SK-N-MC (cell line): ENCODE results near the gene NKD2.

ENCODE experiments used
- DNase-seq: peaks from one replicate; pipeline ENCODE4 v3.0.0-alpha.2; 2011; ENCODE audit warnings: low read depth, low spot score
- H3K27ac ChIP-seq: fragments of 200-600 bp; sonication (generic); 2 replicates; pipeline ENCODE4 v1.5.1; 2016; ENCODE audit warnings: mixed run types
- H3K36me3 ChIP-seq: fragments of 200-600 bp; sonication (generic); 2 replicates; pipeline ENCODE4 v1.6.1; 2017; ENCODE audit warnings: antibody characterized with exemption, low read length, mixed read lengths; ENCODE audit not compliant: insufficient read depth
- H3K4me3 ChIP-seq: fragments of 200-600 bp; sonication (generic); 2 replicates; pipeline ENCODE4 v1.5.1; 2016
- H3K9ac ChIP-seq: fragments of 200-600 bp; sonication (generic); 2 replicates; pipeline ENCODE4 v1.8.0; 2017; ENCODE audit warnings: mixed run types, mixed read lengths; ENCODE audit not compliant: insufficient read length
- H3K9me3 ChIP-seq: fragments of 200-600 bp; sonication (generic); 2 replicates; pipeline ENCODE4 v1.6.1; 2017; ENCODE audit warnings: low read depth, mild to moderate bottlenecking, antibody characterized with exemption, low read length, moderate library complexity, mixed read lengths
- EZH2 ChIP-seq: fragments of 200-600 bp; sonication (generic); IDR thresholded peaks from one replicate; pipeline ENCODE4 v1.6.1; 2017; ENCODE audit warnings: antibody characterized with exemption
- FOXP2 ChIP-seq: optimal IDR thresholded peaks from 2 replicates; pipeline ENCODE3; 2011; ENCODE audit warnings: mild to moderate bottlenecking, moderate library complexity; ENCODE audit not compliant: insufficient read depth; ENCODE audit errors: extremely low read length, control extremely low read depth
- POLR2AphosphoS5 ChIP-seq: IDR thresholded peaks from 2 replicates; pipeline ENCODE4 v1.6.1; 2012; ENCODE audit warnings: mild to moderate bottlenecking, low read depth, low read length, borderline replicate concordance

The NKD2 gene

DNA sequence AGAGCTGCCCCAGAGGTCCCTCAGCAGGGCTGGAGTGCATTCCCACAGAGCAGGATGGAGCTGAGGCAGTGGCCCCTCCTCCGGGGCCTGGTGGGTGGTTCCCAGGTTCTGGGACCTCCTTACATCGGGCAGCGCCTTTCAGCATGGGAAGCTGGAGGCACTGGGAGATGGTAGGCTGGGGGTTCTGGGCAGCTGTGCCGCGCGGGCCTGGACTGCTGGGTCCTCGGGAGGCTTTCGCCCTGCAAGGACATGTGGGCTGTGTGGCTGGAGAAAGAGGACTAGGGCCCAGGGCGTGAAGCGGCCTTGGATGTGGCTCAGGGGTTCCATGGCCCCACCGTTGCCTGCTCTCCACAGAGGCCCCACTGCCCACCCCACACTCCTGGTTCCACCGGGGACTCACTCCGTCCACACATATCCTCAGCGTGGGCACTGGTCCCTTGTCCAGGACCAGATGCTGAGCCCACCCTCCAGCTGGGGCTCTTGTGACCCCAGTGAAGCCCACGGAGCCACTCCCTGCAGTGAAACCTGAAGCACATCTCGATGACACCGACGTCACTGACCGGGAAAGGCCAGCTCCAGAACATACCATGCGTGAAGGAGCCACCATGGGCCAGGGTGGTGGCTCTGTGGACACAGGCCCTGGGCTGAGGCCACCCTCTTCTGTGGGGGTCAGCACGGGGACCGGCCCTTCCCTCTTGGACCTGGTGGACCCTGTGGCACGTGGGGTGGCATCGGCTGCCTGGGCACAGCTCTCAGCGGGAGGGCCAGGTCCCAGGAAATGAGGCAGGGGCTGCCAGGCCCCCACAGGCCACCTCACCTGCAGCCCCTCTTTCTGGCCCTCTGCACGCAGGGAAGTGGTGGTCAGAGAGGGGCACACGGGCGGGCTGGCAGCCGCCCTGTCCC lies 31.5 kb upstream of the NKD2 start:
- Histone ChIP-seq H3K9ac (no peak overlapping the region), H3K27ac (no peak overlapping the region), H3K36me3 (no peaks in the 10 kb centered on the region), H3K9me3 (no peaks in the 10 kb centered on the region), H3K4me3 (no peak overlapping the region)
- DNase-seq, result no peak
- TF ChIP-seq FOXP2, result no peak
- no peak for TF ChIP-seq POLR2AphosphoS5
- no peak for TF ChIP-seq EZH2

DNA sequence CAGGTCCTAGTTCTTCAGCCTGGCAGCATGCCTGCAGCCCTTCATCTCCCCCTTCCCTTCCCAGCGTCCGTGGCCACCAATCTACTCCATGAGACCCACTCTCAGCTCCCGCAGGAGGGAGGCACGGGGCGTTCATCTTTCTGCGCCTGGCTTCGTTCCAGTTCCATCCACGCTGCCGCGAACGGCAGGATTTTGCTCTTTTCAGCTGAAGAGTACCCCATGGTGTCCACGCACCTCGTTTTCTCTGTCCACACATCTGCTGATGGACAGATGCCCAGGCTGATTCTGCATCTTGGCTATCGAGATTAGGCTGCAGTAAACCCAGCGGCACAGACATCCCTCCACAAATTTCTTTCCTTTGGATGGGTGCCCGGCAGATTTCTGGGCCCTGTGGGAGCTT lies 30.5 kb upstream of the NKD2 start:
- TF ChIP-seq POLR2AphosphoS5 (no peak), EZH2 (no peak), FOXP2 (no peak)
- H3K9ac ChIP-seq, result no peak overlapping the region
- H3K36me3 ChIP-seq, result no peaks in the 10 kb centered on the region
- H3K9me3 ChIP-seq, result no peaks in the 10 kb centered on the region
- DNase-seq, result no peak
- no peak overlapping the region for H3K27ac ChIP-seq
- H3K4me3 ChIP-seq, result no peak overlapping the region

DNA sequence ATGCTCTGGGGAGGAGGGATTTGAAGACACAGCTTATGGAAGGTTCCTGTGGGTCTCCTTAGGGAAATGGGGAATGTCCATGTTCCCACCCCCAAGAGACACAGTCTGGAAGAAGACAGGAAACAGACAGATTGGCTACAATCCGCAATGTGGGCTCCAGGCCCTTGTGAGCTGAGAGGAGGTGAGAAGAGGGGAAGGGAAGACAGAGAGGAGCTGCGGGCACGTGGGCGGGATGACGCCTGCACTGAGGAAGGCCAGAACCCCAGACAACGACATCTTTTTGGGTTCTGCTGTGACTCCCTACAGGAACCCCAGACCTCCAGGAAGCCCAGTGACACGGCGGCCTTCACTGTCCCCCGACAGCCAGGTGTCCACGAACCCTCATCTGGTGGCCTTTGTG lies 29.9 kb upstream of the NKD2 start:
- no peaks in the 10 kb centered on the region for H3K9me3 ChIP-seq
- H3K4me3 ChIP-seq, result no peak overlapping the region
- no peak overlapping the region for H3K9ac ChIP-seq
- TF ChIP-seq EZH2, result no peak
- TF ChIP-seq FOXP2, result no peak
- no peak for TF ChIP-seq POLR2AphosphoS5
- DNase-seq, result no peak
- no peak overlapping the region for H3K27ac ChIP-seq
- no peaks in the 10 kb centered on the region for H3K36me3 ChIP-seq

DNA sequence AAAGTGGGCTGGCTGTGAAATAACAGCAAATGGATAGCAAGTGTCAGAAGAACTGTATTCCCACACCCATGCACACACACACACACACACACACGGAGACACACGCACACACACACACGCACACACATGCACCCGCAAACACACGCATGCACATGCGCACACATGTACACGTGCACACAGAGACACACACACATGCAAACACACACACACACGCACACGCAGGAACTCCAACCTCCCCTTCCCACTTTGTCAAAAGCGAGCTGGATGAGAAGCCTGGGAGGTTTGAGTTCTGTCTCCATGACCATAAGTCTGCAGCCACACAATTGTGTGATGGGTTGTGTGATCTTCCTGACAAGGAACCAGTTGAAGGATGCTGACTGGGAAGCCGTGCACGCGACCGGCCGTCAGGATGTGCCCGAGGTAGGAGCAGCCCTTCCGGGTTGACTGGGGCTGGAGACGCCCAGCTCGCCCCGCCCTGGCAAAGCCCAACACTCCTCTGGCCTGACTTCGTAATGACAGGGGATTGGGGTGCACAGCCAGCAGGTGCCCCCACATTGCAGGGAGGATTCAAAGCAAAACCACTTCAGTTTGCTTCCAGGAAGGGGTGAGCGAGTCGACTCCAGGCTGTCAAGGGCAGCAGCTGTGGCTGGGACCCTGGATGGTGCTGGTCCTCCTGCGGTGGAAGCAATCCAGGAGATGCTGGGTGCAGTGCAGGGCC lies 29.3 kb upstream of the NKD2 start:
- TF ChIP-seq FOXP2, result no peak
- TF ChIP-seq POLR2AphosphoS5, result no peak
- H3K4me3 ChIP-seq, result no peak overlapping the region
- H3K27ac ChIP-seq, result no peak overlapping the region
- H3K36me3 ChIP-seq, result no peaks in the 10 kb centered on the region
- DNase-seq, result no peak
- H3K9me3 ChIP-seq, result no peaks in the 10 kb centered on the region
- no peak overlapping the region for H3K9ac ChIP-seq

DNA sequence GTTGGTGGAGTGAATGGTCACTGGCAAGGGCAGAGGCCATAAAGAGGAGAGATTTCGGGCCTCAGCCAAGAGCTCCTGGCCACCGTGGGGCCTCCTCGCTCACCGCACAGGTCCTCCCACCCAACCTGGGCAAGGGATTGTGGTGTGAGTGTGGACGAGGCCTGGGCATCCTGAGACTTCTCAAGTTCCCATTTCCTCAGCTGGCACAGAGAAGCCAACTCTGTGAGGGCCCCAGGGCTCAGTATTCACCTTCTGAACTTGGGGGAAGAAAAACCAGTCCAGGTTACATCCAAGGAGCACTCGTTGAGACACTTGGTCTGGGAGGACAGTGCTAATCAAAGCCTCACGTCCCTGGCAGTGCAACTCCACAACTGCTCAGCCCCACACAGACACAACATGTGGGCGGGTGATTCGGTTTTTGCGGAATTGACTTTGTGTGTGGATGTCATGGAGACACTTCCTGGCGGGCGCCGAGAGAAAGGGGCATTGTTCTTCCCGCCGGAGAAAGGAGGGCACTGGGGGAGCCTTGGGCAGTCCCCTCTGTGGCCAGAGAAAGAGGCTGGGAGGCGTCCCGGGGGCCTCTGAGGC lies 28.5 kb upstream of the NKD2 start:
- peak overlapping the region; percentile 65 for H3K9ac ChIP-seq
- no peak for DNase-seq
- H3K4me3 ChIP-seq, result peak overlapping the region; percentile 59
- H3K9me3 ChIP-seq, result no peaks in the 10 kb centered on the region
- H3K36me3 ChIP-seq, result no peaks in the 10 kb centered on the region
- TF ChIP-seq EZH2 (no peak), POLR2AphosphoS5 (no peak), FOXP2 (no peak)
- peak overlapping the region; percentile 88 for H3K27ac ChIP-seq

DNA sequence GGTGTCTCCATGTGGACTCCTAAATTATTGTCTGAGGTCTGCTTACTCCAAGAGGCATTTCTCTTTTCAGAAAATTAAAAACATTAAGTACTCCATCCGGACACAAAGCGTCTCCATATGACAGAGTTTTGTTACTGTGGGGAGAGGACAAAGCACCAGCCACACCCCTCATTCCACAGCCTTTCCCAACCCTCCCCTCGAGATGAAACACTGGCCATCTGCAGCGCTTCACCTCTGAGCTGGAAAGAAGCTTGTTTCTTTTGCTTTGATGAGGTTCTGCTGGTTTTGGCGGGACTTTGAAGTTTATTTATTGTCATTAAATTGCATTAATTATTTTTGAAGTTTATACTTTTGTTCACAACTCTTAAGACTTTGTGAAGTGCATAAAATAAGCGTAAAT lies 27.6 kb upstream of the NKD2 start:
- TF ChIP-seq FOXP2 (no peak), EZH2 (no peak), POLR2AphosphoS5 (no peak)
- H3K9me3 ChIP-seq, result no peaks in the 10 kb centered on the region
- H3K9ac ChIP-seq, result peak overlapping the region; percentile 65
- no peak for DNase-seq
- peak overlapping the region; percentile 88 for H3K27ac ChIP-seq
- H3K4me3 ChIP-seq, result peak overlapping the region; percentile 59
- no peaks in the 10 kb centered on the region for H3K36me3 ChIP-seq

DNA sequence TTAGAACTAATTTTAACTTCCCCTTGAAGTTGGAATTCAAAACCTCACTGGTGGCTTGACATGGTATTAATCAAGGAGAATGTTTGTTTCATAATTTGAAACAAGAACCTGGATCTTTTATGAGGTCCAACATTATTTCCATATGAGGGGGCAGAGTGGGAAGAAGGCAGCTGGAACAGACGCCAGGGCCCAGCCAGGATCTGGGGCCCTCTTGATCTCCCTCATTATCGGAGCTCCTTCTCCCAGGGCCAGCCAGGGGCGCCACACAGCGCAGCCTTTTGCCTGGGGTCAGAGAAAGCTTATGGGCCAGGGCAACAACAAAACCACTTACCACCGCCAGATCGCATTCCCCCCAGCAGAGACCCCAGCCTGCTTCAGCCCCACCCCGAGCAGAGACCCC lies 27.1 kb upstream of the NKD2 start:
- no peak for DNase-seq
- H3K36me3 ChIP-seq, result no peaks in the 10 kb centered on the region
- H3K4me3 ChIP-seq, result peak overlapping the region; percentile 59; the same call in 1 of the 2 replicates
- H3K27ac ChIP-seq, result peak overlapping the region; percentile 88
- H3K9me3 ChIP-seq, result no peaks in the 10 kb centered on the region
- peak overlapping the region; percentile 65 for H3K9ac ChIP-seq
- no peak for TF ChIP-seq POLR2AphosphoS5
- no peak for TF ChIP-seq FOXP2
- TF ChIP-seq EZH2, result no peak

DNA sequence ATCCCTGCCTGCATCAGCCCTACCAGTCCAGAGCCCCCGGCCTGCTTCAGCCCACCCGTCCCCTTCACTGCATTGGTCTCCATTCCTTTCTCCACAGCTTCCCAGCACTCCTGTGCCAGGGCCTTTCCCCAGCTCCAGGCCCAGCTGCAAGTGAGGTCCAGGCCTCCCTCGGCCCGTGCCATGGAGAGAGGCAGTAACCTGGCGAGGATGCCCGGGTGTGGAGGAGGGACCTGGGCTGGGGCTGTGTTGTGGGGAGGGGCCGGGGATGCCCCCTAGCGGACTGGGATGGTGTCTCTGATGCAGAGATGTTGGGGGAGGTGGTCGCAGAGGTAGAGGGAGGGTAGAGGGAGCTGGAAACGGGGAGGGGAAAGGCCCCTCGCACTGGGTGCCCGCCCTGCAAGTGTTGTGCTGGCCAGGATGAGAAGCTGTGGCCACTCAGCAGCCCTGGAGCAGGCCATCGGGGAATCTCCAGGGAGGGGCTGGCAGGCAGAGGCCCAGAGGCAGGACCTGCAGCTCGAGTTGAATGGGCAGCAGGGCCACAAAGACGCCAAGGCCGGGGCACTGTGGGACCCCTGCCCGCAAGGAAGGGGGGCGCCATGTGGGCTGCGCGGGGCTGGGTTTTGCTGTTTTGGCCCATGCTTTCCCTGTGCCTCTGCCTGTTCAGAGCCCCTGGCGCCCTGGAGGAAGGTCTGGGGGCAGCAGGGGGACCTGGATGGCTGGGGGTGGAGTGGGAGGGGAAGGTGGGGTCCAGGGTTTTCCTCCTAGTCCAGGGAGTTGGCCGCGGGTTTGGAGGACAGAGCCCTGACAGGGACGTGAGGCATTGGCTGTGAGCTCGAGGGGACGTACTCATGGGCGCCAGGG lies 26.0 kb upstream of the NKD2 start:
- H3K27ac ChIP-seq, result no peak overlapping the region
- DNase-seq, result no peak
- H3K4me3 ChIP-seq, result no peak overlapping the region
- no peak for TF ChIP-seq POLR2AphosphoS5
- no peaks in the 10 kb centered on the region for H3K36me3 ChIP-seq
- 0 out of 2 replicates have a peak, but pooled peaks cover 3% of the 10 kb centered on the region for H3K9me3 ChIP-seq
- no peak overlapping the region for H3K9ac ChIP-seq
